GF-D8 (cell line): Measurements from ENCODE around the gene ALDH5A1.

ENCODE experiments used
- DNase-seq: peaks from one replicate; lab custom pipeline; 2025; lab: John Stamatoyannopoulos, UW

Gene ALDH5A1

GRCh38 chr6:24569811-24570210 is 75.0 kb downstream of the ALDH5A1 start:
- no peak for DNase-seq

- DNase-seq, result no peak
Observed at GRCh38 chr6:24571361-24571760, 76.6 kb downstream of the ALDH5A1 start.

- no peak for DNase-seq
Observed at GRCh38 chr6:24574809-24575208, 80.0 kb downstream of the ALDH5A1 start.

- no peak for DNase-seq
Observed at GRCh38 chr6:24576447-24576846, 81.7 kb downstream of the ALDH5A1 start.

GRCh38 chr6:24581084-24581669 is 86.4 kb downstream of the ALDH5A1 start:
- no peak for DNase-seq

- no peak for DNase-seq
Observed at GRCh38 chr6:24583463-24584381, 89.0 kb downstream of the ALDH5A1 start.

- no peak for DNase-seq
Observed at GRCh38 chr6:24584382-24584720, 89.6 kb downstream of the ALDH5A1 start.
